NCI-H345 (cell line): ENCODE measurements around the gene SPG7.

Experiments
- DNase-seq: peaks from one replicate; lab custom pipeline; 2025; lab: John Stamatoyannopoulos, UW

Gene SPG7

DNA sequence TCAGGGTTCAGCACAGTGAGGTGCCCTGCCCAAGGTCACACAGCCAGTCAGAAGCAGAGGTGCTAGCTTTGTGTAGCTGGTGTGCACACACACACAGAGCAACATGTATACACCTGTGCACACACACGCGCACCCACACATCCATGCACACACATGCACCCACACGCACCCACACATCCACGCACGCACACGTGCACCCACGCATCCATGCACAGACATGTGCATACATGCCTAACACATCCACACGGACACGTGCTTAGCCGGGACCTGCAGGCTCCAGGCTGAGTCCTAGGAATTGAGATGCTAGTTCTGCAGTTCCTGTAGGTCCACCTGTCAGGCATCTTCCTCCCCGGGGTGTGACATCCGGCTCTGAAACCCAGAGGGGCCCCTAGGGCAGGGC is 92.2 kb downstream of the SPG7 start:
- no peak for DNase-seq

GRCh38 chr16:89600956-89601355 is 92.8 kb downstream of the SPG7 start:
- no peak for DNase-seq

DNA sequence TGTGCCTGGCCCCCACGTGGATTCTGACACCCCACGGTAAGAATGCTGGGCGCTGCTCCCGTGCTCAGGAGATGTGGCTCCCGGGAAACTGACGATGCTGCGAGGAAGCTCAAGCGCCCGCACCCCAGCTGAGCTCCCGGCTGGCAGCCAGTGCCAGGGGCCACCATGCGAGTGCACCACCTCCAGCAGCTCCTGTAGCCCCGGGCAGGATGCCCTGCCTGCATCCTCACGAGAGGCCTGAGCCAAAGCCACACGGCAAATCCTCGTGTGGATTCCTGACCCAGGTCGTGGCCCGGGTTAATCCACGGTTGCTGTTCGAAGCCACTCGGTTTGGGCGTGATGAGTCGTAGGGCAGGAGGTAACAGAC is 93.7 kb downstream of the SPG7 start:
- no peak for DNase-seq

GRCh38 chr16:89602273-89602951 is 94.2 kb downstream of the SPG7 start:
- DNase-seq, result no peak

- DNase-seq, result no peak
Observed at GRCh38 chr16:89602952-89603590, 94.9 kb downstream of the SPG7 start.

GRCh38 chr16:89604764-89605163 is 96.6 kb downstream of the SPG7 start:
- DNase-seq, result no peak

- no peak for DNase-seq
Observed at GRCh38 chr16:89605186-89605970, 97.2 kb downstream of the SPG7 start.

DNA sequence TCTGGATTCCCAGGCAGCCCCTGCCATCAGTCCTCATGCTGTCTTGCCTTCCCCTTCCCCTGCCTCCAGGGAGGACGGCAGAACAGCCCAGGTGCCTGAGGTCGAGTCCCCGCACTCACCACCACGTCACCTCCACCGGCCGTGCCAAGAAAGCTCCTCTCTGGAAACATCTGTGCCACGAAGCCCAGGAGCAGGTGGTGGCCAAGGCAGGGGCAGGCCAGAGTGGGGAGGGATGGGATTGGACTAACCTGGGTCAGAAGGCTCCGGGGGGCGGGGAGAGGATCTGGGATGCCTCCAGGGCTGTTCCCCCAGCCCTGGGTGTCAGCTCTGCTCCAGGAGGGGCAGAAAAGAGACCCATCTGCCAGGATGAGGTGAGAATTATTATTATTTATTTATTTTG is 97.8 kb downstream of the SPG7 start:
- no peak for DNase-seq
